ENCODE data around the gene CBX3. TPM values are rescaled to one million over a fixed set of nuclear protein-coding genes. Genes with fewer than 3 reads are reported as not detected.
A peak's percentile ranks its signal among the peaks of the same experiment; 100 is the strongest.
"Not testable (repeated sequence)": the region's sequence is repeated elsewhere in the genome, so short reads cannot be mapped to it uniquely, and the experiment has no call there.

CBX3 gene
- total RNA-seq = 100 to 1,000 TPM; 197 to 205 TPM
- polyA plus RNA-seq = 100 to 1,000 TPM; 105 to 114 (median 113) TPM
- total RNA-seq = 142 to 347 (median 230) reads per million in 6 experiments

DNA sequence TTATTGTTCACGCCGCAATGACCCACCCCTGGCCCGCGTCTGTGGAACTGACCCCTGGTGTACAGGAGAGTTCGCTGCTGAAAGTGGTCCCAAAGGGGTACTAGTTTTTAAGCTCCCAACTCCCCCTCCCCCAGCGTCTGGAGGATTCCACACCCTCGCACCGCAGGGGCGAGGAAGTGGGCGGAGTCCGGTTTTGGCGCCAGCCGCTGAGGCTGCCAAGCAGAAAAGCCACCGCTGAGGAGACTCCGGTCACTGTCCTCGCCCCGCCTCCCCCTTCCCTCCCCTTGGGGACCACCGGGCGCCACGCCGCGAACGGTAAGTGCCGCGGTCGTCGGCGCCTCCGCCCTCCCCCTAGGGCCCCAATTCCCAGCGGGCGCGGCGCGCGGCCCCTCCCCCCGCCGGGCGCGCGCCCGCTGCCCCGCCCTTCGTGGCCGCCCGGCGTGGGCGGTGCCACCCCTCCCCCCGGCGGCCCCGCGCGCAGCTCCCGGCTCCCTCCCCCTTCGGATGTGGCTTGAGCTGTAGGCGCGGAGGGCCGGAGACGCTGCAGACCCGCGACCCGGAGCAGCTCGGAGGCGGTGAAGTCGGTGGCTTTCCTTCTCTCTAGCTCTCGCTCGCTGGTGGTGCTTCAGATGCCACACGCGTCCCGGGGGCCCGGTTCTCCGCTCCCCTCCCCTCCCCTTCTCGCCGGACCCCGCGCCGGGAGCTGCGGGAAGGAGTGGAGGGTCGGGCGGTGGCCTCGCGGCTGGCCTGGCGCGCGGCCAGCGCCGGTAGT is at the start of gene CBX3:
Gene CBX3 (plus strand): TSS at position 499 of the 772 bp plus-strand sequence. CDS start 1,254 bp downstream, outside the sequence.
- Mint-ChIP-seq H3K27me3 (peaks cover 0 to 9% (median 0%) of the 10 kb centered on the region in 5 donors), H3K4me1 (peaks cover 27 to 58% (median 52%) of the 10 kb centered on the region in 4 donors), H3K36me3 (peaks cover 30 to 66% (median 37%) of the 10 kb centered on the region in 3 donors), H3K9me3 (peaks cover 0 to 5% (median 0%) of the 10 kb centered on the region in 9 donors), H3K27ac (peak within 1 kb of the TSS; percentile 90 to 100 (median 100)), H3K4me3 (peak within 1 kb of the TSS; percentile 96 to 100 (median 100))
- DNase-seq (peak in 7 of 10 donors; percentile 77 to 95 (median 85)), ATAC-seq (peak; percentile 47 to 53)
- POLR2A ChIA-PET = interaction anchor here (0.6 to 9.8 kb wide), 24 partner anchors 9 to 1076 kb away, joined by 3 to 184 read pairs (median 7); partner anchors contain the start of genes CYCS, NFE2L3 and SNX10

DNA sequence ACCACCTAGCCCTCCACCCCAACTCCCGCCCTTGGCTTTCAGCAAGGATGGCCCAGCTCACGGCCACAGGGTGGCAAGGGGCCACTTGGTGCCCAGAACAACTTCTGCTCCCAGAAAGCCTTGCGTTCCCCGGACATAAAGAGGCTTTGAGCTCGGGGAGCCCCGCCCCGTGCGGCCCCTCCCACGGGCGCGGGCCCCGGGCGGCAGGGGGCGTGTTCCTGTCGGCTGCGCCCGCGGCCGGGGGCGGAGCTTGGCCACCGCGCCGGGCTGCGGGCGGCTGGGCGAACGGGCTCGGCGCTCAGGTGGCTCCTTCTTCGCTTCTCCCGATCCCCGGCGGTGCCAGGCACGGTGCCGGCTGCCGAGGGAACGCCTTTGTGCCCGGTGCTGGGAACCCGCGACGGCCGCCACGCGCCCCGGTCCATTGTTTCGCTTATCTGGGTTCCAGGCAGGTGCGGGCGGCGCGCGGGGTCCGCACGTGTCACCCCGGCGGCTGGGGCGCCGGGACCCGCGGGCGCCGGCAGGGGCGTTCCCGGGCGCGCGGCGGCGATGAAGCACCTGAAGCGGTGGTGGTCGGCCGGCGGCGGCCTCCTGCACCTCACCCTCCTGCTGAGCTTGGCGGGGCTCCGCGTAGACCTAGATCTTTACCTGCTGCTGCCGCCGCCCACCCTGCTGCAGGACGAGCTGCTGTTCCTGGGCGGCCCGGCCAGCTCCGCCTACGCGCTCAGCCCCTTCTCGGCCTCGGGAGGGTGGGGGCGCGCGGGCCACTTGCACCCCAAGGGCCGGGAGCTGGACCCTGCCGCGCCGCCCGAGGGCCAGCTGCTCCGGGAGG is 49.4 kb upstream of the CBX3 start, which contains the start of gene NFE2L3:
Gene NFE2L3 (plus strand): TSS at position 246 of the 829 bp plus-strand sequence. CDS start 301 bp downstream, at position 547.
- Mint-ChIP-seq H3K36me3 (no peaks in the 10 kb centered on the region), H3K9me3 (no peaks in the 10 kb centered on the region), H3K27ac (peak within 1 kb of the TSS; percentile 66 to 92 (median 90)), H3K27me3 (no peaks in the 10 kb centered on the region), H3K4me1 (peaks cover 21 to 56% (median 47%) of the 10 kb centered on the region in 4 donors), H3K4me3 (peak within 1 kb of the TSS; percentile 73 to 94 (median 90))
- ATAC-seq (peak; percentile 72 to 75), DNase-seq (peak; percentile 60 to 84 (median 78))
- POLR2A ChIA-PET = interaction anchor here (0.6 to 4.4 kb wide), 19 partner anchors 9 to 1027 kb away, joined by 3 to 77 read pairs (median 5); partner anchors contain the start of genes CBX3, CYCS, HNRNPA2B1 and SNX10

DNA sequence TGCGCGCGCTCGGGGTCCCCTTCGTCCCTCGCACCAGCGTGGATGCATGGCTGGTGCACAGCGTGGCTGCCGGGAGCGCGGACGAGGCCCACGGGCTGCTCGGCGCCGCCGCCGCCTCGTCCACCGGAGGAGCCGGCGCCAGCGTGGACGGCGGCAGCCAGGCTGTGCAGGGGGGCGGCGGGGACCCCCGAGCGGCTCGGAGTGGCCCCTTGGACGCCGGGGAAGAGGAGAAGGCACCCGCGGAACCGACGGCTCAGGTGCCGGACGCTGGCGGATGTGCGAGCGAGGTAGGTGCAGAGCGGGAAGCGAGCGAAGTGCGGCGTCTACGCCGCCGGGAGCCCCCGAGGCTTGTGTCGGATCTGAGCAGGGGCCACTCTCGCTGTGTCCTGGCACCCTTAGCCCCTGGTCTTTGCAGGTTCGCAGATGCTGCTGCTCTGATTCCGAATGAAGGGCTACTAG is 48.7 kb upstream of the CBX3 start:
- peak; percentile 30 to 52 for ATAC-seq
- not testable (repeated sequence) for H3K36me3 Mint-ChIP-seq, H3K27me3 Mint-ChIP-seq, H3K9me3 Mint-ChIP-seq
- Mint-ChIP-seq H3K4me1 (peaks cover 21 to 62% (median 47%) of the 10 kb centered on the region in 4 donors), H3K27ac (peak overlapping the region in 9 of 10 donors; percentile 63 to 92 (median 81)), H3K4me3 (peak overlapping the region; percentile 71 to 91 (median 86))
- peak in 8 of 10 donors; percentile 10 to 63 (median 38) for DNase-seq
- POLR2A ChIA-PET = interaction anchor here (1.0 to 4.4 kb wide), 13 partner anchors 8 to 1028 kb away, joined by 3 to 77 read pairs (median 6); partner anchors contain the start of genes CBX3, CYCS, HNRNPA2B1 and SNX10

DNA sequence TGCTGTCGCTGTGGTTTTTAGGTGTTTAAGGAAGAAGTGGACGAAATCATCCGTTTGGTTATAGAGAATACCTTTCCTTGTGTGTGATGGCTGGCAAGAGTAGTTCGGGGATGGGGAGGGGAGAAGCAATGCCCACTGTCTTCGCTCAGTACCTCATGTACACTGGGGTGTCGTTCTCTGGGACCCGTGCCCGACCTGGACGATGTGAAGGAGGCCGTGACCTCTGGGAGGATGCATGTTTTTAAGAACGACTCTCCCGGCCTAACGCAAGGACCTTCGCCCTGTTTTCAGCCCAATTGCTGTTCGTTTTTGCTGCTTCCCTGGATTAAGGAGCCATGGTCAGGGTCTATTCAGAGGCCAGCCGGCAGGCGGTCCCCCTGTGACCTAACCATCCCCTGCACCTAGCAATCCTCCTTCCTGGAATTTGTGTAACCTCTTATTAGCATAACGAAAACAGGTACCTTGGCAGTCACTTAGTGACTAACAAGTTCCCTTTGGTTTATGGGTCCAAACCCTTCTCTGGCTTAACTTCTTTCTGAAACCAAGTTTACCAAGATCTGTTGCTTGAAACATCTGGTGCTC is 48.2 kb upstream of the CBX3 start:
- Mint-ChIP-seq H3K4me3 (peak overlapping the region; percentile 71 to 91 (median 86)), H3K27me3 (no peaks in the 10 kb centered on the region), H3K36me3 (no peaks in the 10 kb centered on the region), H3K9me3 (no peaks in the 10 kb centered on the region), H3K27ac (peak overlapping the region; percentile 37 to 92 (median 80)), H3K4me1 (peaks cover 23 to 67% (median 50%) of the 10 kb centered on the region in 4 donors)
- POLR2A ChIA-PET = interaction anchor here (1.6 to 2.2 kb wide), 3 partner anchors 34 to 55 kb away, joined by 6 to 15 read pairs (median 7); no protein-coding TSS in a partner anchor
- no peak for ATAC-seq
- DNase-seq = no peak

DNA sequence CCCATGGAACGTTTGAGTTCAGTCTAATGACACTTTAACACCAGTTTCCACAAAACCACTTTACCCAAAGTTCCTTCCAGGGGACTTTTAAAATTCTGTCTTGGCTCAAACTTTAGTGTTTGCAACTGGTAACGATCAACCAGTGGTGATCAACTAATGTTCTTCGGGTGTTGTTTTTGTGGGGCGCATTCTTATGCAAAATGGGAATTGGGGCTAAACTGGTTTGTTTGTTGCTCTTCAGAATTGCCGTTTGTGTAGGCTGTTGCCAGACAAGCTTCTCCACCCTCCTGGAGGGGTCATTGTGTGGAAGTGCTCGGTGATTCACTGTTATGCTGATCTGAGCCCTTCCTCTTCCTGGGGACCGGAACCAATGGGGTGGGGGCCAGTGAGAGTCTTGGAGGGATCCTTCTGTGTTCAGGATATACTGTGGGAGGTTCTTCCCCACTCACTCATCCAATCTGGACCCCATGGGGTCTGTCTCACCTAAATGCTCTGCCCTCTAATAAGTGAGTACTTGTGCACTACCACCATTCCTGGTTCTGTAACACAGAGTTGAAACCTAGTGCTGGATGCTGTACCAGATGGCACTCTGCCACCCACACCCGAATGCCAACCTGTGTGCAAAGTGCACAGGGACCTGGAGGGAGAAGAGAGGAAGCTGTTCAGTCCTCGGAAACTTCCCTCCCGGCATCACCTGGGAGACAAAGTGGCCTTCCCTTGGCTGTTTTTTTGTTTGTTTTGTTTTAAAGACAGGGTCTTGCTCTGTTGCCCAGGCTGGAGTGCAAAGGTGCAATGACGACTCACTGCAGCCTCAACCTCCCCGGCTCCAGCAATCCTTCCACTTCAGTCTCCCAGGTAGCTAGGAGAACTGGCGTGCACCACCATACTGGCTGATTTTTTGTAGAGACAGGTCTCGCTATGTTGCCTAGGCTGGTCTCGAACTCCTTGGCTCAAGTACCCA is 47.4 kb upstream of the CBX3 start:
- Mint-ChIP-seq H3K36me3 (no peaks in the 10 kb centered on the region), H3K27ac (peak overlapping the region in 7 of 10 donors; percentile 33 to 82 (median 81)), H3K4me3 (peak overlapping the region; percentile 71 to 91 (median 86)), H3K27me3 (no peaks in the 10 kb centered on the region), H3K9me3 (no peaks in the 10 kb centered on the region), H3K4me1 (peaks cover 26 to 73% (median 53%) of the 10 kb centered on the region in 4 donors)
- no peak for ATAC-seq
- no peak for DNase-seq
- POLR2A ChIA-PET = interaction anchor here (0.8 to 2.2 kb wide), 5 partner anchors 25 to 47 kb away, joined by 3 to 8 read pairs (median 3); partner anchors contain the start of gene CBX3

DNA sequence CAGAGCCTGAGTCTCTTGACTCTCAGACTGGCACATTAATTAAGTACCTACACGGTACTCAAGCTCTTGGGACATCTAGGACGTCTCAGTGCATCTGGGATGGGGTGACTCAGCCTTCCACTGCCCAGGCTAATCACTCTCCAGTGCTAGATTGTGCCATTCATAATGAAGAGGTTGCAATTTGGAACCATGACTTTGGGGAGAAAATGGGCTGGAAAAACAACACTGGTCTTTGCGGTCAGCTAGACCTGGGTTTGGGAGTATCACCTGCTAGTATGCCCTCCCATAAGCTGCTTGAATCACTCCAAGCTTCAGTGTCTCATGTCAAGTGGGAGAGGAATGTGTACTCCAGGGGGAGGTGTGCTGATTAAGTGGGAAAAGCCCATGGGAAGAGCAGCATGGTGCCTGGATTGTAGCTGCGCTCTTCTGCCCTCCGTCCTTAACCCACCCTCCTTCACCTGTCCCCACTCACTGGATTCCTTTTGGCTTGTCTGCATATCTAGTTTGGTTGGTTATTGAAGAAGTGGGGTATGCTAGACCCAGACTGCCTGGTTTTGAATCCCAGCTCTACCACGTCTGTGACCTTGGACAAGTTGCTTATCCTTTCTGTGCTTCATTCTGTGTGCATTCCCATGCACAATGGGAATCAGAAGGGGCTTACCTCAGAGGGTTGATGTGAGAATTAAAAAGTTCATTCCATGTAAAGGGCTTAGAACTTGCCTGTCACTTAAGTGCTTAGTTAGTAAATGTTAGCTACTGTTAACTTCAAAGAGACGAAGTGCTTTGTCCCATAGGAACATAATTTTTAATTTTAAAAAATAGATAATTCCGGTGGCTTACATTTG is 45.8 kb upstream of the CBX3 start:
- POLR2A ChIA-PET = interaction anchor here (0.7 to 2.2 kb wide), 6 partner anchors 9 to 65 kb away, joined by 3 to 8 read pairs (median 4); partner anchors contain the start of gene HNRNPA2B1
- peak in 1 of 10 donors; percentile 19 for DNase-seq
- Mint-ChIP-seq H3K36me3 (no peaks in the 10 kb centered on the region), H3K4me3 (peak overlapping the region; percentile 9 to 72 (median 53)), H3K9me3 (peaks cover 0 to under 1% (median 0%) of the 10 kb centered on the region in 9 donors), H3K27me3 (no peaks in the 10 kb centered on the region), H3K4me1 (peaks cover 29 to 75% (median 54%) of the 10 kb centered on the region in 4 donors), H3K27ac (peak overlapping the region; percentile 59 to 90 (median 80))
- peak in 1 of 2 donors; percentile 1 for ATAC-seq

DNA sequence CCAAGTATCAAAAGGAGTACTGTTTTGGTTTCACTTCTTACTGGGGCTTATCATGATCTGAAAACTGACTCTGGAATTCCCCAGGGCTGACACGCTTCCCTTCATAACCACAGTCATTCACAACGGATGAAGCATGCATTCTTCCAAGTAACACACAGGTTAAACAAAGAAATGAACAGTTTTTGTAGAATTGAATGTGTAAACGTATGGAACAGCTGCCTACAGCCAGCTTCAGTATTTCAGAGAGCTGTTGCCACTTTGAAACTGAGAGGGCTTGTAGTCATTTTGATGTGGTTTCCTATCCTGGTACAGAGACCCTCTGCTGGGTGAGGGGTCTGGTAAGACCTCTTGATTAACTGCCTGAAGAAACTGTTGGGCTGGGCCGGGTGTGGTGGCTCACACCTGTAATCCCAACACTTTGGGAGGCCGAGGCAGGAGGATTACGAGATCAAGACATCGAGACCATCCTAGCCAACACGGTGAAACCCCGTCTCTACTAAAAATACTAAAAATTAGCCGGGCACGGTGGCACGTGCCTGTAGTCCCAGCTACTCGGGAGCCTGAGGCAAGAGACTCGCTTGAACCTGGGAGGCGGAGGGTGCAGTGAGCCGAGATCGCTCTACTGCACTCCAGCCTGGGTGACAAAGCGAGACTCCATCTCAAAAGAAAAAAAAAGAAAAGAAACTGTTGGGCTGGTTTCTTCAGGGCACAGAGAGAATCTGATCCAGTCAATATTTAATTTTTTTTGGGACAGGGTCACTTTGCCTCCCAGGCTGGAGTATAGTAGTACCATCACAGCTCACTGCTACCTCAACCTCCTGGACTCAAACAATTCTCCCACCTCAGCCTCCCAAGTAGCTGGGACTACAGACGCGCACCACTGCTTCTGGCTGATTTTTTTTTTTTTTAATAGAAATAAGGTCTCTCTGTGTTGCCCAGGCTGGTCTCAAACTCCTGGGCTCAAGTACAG is 44.8 kb upstream of the CBX3 start:
- H3K27ac Mint-ChIP-seq = peak overlapping the region; percentile 5 to 91 (median 74)
- POLR2A ChIA-PET = interaction anchor here (0.8 to 2.2 kb wide), 7 partner anchors 11 to 43 kb away, joined by 3 to 8 read pairs (median 4); partner anchors contain the start of gene HNRNPA2B1
- H3K36me3 Mint-ChIP-seq = no peaks in the 10 kb centered on the region
- H3K9me3 Mint-ChIP-seq = peaks cover 0 to 3% (median 0%) of the 10 kb centered on the region in 9 donors
- H3K4me3 Mint-ChIP-seq = peak overlapping the region in 9 of 10 donors; percentile 9 to 72 (median 54)
- no peaks in the 10 kb centered on the region for H3K27me3 Mint-ChIP-seq
- H3K4me1 Mint-ChIP-seq = peaks cover 24 to 65% (median 44%) of the 10 kb centered on the region in 4 donors
- ATAC-seq (peak; percentile 37 to 74), DNase-seq (peak in 6 of 10 donors; percentile 37 to 67 (median 52))

DNA sequence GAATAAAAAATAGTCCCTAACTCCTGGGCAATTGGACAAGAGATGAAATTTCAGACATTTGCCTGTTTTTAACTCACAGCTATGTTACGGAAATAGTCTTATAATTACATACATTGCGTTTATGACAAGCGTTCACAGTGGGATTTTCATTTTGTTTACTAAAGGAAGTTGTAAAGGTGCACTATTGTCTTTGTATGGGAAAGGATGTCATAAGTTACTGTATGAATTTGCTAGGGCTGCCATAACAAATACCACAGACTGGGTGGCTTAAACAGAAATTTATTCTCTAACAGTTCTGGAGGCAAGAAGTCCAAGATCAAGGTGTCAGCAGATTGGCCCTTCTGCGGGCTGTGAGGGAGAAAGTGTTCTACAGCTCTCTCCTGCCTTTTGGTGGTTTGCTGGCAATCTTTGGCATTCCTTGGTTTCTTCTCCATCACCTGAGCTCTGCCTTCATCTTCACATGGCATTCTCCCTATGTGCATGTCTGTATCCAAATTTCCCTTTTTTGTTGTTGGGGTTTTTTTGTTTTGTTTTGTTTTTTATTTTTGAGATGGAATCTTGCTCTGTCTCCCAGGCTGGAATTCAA is 43.9 kb upstream of the CBX3 start:
- Mint-ChIP-seq H3K27ac (peak overlapping the region in 6 of 10 donors; percentile 9 to 76 (median 26)), H3K27me3 (no peaks in the 10 kb centered on the region), H3K9me3 (peaks cover 0 to 3% (median 0%) of the 10 kb centered on the region in 9 donors), H3K36me3 (no peaks in the 10 kb centered on the region), H3K4me1 (peaks cover 24 to 63% (median 42%) of the 10 kb centered on the region in 4 donors), H3K4me3 (peak overlapping the region in 1 of 10 donors; percentile 14)
- no peak for DNase-seq
- no peak for ATAC-seq
- POLR2A ChIA-PET = interaction anchor here (0.8 to 1.7 kb wide), 4 partner anchors 10 to 38 kb away, joined by 3 to 6 read pairs (median 3); no protein-coding TSS in a partner anchor

Measured in naive thymus-derived CD8-positive, alpha-beta T cell (primary cell).